Right renal cortex interstitium (tissue), 3 donors: ENCODE data around the gene HOXA2. TPM values are rescaled to one million over a fixed set of nuclear protein-coding genes. Genes with fewer than 3 reads are reported as not detected.

Source experiments
- polyA plus RNA-seq, 3 donors: library from polyadenylated mRNA; unstranded; fragments of 120-200 nt; gene quantifications; one replicate each; pipeline ENCODE4 v1.2.1, GENCODE V29; 2013; ENCODE audit not compliant: insufficient read length in 3 of 3

HOXA2 gene
- polyA plus RNA-seq, 3 donors, result 6.7 to 8.5 (median 7.1) TPM

Other genes with a start within 250 kb of the HOXA2 start
- 10 to 100 TPM; 26.0 to 29.5 (median 27.3) TPM for gene SKAP2, start 238.1 kb downstream of the HOXA2 start, polyA plus RNA-seq
- gene HOXA1, start 6.7 kb downstream of the HOXA2 start, polyA plus RNA-seq, result 1 to 10 TPM; 2.3 to 2.5 (median 2.4) TPM
- 10 to 100 TPM; 15.7 to 22.5 (median 17.3) TPM for gene HOXA4, start 28.1 kb upstream of the HOXA2 start, polyA plus RNA-seq
- 10 to 100 TPM; 59.7 to 73.7 (median 63.8) TPM for gene HOXA5, start 41.0 kb upstream of the HOXA2 start, polyA plus RNA-seq
- gene HOXA6, start 45.1 kb upstream of the HOXA2 start, polyA plus RNA-seq, result 10 to 100 TPM; 18.7 to 24.4 (median 22.0) TPM
- 10 to 100 TPM; 23.7 to 32.8 (median 29.3) TPM for gene HOXA3, start 49.9 kb upstream of the HOXA2 start, polyA plus RNA-seq
- gene HOXA7, start 54.0 kb upstream of the HOXA2 start, polyA plus RNA-seq, result 10 to 100 TPM; 24.8 to 27.6 (median 26.1) TPM
- gene HOXA9, start 62.9 kb upstream of the HOXA2 start, polyA plus RNA-seq, result 100 to 1,000 TPM in 1 of 3 donors, 10 to 100 TPM in 2; 85.6 to 118 (median 95.9) TPM
- gene HOXA10, start 71.6 kb upstream of the HOXA2 start, polyA plus RNA-seq, result 100 to 1,000 TPM; 130 to 142 (median 140) TPM
- gene HOXA11, start 82.5 kb upstream of the HOXA2 start, polyA plus RNA-seq, result 10 to 100 TPM; 33.0 to 35.3 (median 34.6) TPM
- under 1 TPM in 2 of 3 donors, not detected in 1; 0.06 TPM for gene HOXA13, start 97.4 kb upstream of the HOXA2 start, polyA plus RNA-seq
- under 1 TPM; 0.04 to 0.11 (median 0.06) TPM for gene EVX1, start 140.1 kb upstream of the HOXA2 start, polyA plus RNA-seq